HG03175 (cell line): ENCODE results near the gene ITIH5.

ENCODE experiments used
- ATAC-seq: cut with Tn5 transposase; IDR thresholded peaks from one replicate; pipeline ENCODE4 v1.9.1; 2021; ENCODE audit warnings: mild to moderate bottlenecking, moderate library complexity; ENCODE audit not compliant: unreplicated experiment

ITIH5 gene

GRCh38 chr10:7551950-7552716, 114.6 kb downstream of the ITIH5 start:
- no peak for ATAC-seq

DNA sequence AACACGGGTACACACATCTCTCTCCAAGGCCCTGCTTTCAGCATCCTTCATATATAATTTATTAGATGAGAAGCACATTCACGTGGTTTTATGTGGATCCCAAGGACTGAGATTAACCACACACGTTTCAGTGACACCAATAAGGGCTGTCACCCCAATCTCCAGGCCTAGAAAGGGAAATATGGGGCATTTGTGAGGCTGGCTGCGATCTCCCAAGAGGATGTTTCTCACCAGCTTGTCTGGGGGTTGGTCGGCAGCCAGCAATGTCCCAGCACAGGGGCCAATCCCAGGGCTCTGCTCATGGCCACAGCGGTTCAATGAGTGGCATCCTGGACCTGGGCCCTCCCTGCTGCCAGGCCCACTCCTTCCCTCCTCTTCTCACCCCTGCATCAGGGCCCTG, 115.5 kb downstream of the ITIH5 start:
- ATAC-seq: no peak

DNA sequence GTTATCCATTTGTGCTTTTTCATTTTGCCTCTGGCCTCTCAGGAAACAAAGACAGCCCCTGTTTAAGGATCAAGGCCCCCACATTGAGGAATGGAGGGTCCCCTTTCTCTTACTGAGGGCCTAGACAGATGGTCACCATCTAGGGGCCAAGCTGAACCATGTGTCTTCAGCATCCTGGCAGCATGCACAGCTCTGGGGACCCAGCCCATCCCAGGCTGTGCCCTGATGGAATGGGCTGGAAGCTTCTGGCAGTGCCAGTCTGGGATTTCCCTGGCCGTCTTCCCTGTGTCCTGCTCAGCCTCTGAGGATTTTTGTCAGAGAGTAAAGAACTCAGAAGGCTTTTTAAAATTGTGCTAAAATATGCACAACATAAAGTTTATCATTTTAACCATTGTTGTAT, 116.8 kb downstream of the ITIH5 start:
- ATAC-seq: no peak

- no peak for ATAC-seq
Measured at GRCh38 chr10:7547829-7548228, 118.9 kb downstream of the ITIH5 start.

DNA sequence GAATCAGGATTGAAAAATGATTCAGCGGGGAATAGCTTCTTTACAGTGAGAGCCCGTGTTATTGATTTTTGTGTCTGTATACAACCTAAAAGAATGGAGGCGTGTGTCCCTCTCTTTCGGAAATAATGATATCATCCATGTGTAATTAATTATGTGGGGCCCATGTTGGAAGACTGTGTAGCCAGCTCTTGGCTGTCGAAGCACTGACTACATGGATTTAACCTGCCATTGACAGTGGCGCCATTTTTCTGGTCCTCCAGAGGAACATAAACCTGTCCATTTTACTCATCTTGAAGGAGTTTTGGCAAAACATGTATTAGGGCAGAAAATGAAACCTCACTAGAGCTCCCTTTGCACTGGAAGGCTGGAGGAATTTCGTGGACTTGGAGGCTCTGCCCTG, 119.6 kb downstream of the ITIH5 start:
- ATAC-seq: no peak

DNA sequence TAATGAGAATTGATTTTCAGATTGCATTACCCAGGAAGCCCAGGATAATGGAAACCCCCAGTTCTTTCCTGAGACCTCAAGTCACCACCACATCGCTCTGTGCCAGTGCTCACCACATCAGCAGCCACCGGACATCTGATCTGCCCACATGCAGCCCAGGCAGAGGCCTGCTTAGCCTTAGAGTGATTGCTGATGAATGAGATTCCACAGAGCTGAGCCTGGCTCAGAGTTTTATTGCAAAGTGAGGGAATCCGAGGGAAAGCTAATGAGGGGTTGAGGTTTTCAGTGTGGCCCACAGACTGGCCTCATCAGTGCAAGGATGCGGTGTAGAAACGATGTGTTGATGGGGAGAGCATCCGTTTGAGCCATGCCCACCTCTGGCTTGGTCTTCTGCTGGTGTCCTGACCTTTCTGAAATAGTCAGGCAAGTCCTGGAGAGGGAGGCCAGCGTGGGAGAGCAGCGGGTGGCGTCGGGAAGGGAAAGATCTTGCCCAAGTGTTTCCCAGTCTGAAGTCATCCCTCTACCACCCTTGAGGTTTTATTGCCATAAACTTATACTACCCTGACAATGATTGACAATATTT, 120.3 kb downstream of the ITIH5 start:
- no peak for ATAC-seq

GRCh38 chr10:7545792-7546191, 121.0 kb downstream of the ITIH5 start:
- no peak for ATAC-seq

DNA sequence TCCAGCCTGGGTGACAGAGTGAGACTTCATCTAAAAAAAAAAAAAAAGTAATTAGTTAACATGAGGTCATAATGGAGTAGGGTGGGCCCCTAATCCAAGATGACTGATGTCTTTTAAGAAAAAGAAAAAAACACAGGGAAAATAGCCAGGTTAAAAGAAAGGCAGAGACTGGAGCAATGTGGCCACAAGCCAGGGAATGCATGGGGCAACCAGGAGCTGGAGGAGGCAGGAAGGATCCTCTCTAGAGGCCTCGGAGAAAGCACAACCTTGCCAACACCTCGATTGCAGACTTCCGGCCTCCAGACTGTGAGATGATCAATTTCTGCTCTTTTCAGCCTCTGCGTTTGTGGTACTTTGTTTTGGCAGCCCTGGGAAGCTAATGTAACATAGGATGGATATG, 121.5 kb downstream of the ITIH5 start:
- ATAC-seq: no peak

GRCh38 chr10:7544203-7544602, 122.6 kb downstream of the ITIH5 start:
- ATAC-seq: no peak

GRCh38 chr10:7542189-7542914, 124.4 kb downstream of the ITIH5 start:
- no peak for ATAC-seq

GRCh38 chr10:7541137-7542087, 125.4 kb downstream of the ITIH5 start:
- no peak for ATAC-seq

GRCh38 chr10:7538970-7539654, 127.7 kb downstream of the ITIH5 start:
- ATAC-seq: no peak

DNA sequence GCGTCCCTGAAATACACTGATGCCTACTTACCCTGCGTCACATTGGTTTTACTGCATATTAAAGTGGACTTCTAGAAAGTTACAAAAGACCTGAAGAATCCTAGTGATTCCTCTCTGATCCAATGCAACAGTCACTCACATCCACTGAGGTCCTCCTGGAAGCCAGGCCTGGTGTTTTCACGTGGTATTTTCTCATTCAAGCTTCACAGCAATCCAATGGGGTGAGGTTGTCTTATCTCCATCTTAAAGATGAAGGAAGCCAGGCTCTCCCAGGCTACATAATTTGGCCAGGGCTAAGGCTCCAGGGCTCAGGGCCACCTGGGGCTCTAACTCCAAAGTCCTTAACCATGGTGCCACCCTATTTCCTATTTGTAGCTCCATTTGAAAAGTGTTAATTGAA, 129.6 kb downstream of the ITIH5 start:
- ATAC-seq: no peak

- ATAC-seq: peak; percentile 95
Measured at GRCh38 chr10:7534480-7534852, 132.3 kb downstream of the ITIH5 start.

- ATAC-seq: peak; percentile 23
Measured at GRCh38 chr10:7533657-7534479, 132.9 kb downstream of the ITIH5 start.

GRCh38 chr10:7532723-7533498, 133.9 kb downstream of the ITIH5 start:
- ATAC-seq: no peak

- ATAC-seq: no peak
Measured at GRCh38 chr10:7529638-7530037, 137.1 kb downstream of the ITIH5 start.

DNA sequence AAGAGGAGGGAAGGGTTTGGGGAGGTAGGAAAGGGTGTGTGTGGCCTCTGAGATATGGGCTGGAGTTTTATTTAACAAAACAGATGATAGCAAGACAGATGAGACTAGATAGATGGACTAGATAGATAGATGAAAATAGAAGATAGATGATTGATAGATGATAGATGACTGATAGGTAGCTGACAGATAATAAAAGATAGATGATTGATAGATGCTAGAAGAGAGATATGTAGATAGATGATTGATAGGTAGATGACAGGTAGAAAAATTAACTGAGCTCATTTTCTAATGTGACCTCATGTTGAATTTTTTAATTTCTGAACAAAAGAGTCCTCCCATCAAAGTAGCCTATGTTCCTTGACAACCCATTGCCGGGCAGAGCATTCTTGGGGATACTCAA, 139.3 kb downstream of the ITIH5 start:
- ATAC-seq: no peak

GRCh38 chr10:7526017-7526400, 140.8 kb downstream of the ITIH5 start:
- no peak for ATAC-seq
